ENCODE data around the gene MRPL37. TPM values are rescaled to one million over a fixed set of nuclear protein-coding genes. Genes with fewer than 3 reads are reported as not detected.
A peak's percentile ranks its signal among the peaks of the same experiment; 100 is the strongest.

Gene MRPL37
- polyA plus RNA-seq, 3 donors, result 7.5 to 47.8 (median 42.5) TPM

DNA sequence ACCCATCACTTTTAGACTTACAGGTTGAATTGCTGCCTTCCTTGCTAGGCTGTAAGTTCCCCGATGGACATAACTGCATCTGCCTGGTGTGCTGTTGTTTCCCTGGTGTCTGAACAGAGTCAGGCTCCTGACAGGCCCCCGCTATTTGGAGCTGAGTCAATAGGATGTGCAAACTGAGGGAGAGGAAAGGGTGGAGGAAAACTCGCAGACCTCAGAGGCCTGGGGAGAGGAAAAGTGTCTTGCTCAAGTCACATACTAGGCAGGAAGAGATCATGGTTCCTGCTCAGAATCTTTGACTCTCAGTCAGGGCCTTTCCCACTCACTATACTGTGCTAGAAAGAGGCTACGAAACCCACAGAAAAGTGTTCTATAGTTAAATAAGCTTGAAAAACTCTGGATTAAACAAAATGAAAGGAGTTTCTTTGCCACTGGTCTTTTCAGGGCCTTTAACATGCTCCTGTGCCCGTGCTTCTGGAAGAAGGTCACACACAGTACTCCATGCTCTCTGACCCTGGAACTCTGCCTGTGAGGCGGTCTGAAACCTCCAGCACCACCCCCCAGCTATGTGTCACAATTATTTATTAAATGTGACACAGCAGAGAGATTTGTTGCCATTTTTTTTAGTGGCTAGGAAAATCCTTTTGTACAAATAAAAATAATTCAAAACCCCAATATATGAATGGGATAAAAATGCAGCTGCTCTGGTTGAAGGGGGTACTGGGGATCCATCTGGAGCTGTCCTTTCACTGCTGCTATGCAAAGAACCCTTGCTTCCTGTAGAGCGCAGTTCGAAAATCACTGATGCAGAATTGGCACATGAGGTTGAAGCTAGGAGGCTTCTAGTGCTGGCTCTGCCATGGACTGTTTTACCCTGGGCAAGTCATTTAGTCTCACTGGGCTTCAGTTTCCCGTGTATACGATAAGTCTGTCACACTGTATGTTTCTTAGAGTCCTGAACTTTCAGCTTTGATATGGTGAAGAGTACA is 27.1 kb upstream of the MRPL37 start:
- Mint-ChIP-seq H3K27me3 (ENCODE audit: low read depth in 3 of 3) (peaks cover 0 to under 1% (median 0%) of the 10 kb centered on the region in 3 donors), H3K9me3 (no peaks in the 10 kb centered on the region), H3K27ac (peak overlapping the region in 2 of 7 donors; percentile 70 to 85), H3K36me3 (peaks cover 5 to 9% of the 10 kb centered on the region in 2 donors), H3K4me1 (peaks cover 4% of the 10 kb centered on the region), H3K4me3 (no peak overlapping the region)
- DNase-seq, result no peak
- H3K27me3 ChIP-seq (ENCODE audit: control insufficient read depth in 2 of 2, insufficient read depth in 2 of 2, low read length in 2 of 2), result no peaks in the 10 kb centered on the region
- H3K27ac ChIP-seq (ENCODE audit: low read depth in 1 of 2, low read length in 2 of 2), result no peak overlapping the region
- no peaks in the 10 kb centered on the region for H3K79me2 ChIP-seq (ENCODE audit: insufficient read depth, low read length)
- no peaks in the 10 kb centered on the region for H3K9me3 ChIP-seq (replicated peaks in 1 of 2; ENCODE audit: control insufficient read depth in 1 of 2, insufficient read depth in 1 of 2, low read length in 2 of 2)
- TF ChIP-seq, protein P1, sequence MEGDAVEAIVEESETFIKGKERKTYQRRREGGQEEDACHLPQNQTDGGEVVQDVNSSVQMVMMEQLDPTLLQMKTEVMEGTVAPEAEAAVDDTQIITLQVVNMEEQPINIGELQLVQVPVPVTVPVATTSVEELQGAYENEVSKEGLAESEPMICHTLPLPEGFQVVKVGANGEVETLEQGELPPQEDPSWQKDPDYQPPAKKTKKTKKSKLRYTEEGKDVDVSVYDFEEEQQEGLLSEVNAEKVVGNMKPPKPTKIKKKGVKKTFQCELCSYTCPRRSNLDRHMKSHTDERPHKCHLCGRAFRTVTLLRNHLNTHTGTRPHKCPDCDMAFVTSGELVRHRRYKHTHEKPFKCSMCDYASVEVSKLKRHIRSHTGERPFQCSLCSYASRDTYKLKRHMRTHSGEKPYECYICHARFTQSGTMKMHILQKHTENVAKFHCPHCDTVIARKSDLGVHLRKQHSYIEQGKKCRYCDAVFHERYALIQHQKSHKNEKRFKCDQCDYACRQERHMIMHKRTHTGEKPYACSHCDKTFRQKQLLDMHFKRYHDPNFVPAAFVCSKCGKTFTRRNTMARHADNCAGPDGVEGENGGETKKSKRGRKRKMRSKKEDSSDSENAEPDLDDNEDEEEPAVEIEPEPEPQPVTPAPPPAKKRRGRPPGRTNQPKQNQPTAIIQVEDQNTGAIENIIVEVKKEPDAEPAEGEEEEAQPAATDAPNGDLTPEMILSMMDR (IDR thresholded peaks at IDR 0.05), result no peak
- H2AFZ ChIP-seq (ENCODE audit: insufficient read depth, low read depth, low read length, poor library complexity, severe bottlenecking), result no peak overlapping the region
- H3K4me3 ChIP-seq (replicated peaks in 1 of 3; ENCODE audit: low read depth in 2 of 3, low read length in 3 of 3), result no peak overlapping the region
- H3K4me2 ChIP-seq (replicated peaks; ENCODE audit: extremely low read depth, low read length, poor library complexity, severe bottlenecking), result no peak overlapping the region
- intact Hi-C loops (cut with micrococcal nuclease), result no loop called here
- no peaks in the 10 kb centered on the region for H4K20me1 ChIP-seq (ENCODE audit: insufficient read depth, low read length)
- 56% methylated on average over 5 of the region's 10 CpGs for WGBS (ENCODE audit: insufficient coverage)
- peaks cover 7 to 13% of the 10 kb centered on the region in 2 donors for H3K36me3 ChIP-seq (replicated peaks in 1 of 2; ENCODE audit: control insufficient read depth in 1 of 2, insufficient read depth in 2 of 2, low read length in 2 of 2)
- H3K4me1 ChIP-seq (ENCODE audit: control insufficient read depth in 1 of 2, insufficient read depth in 2 of 2, low read length in 2 of 2), result no peaks in the 10 kb centered on the region
- H3K9ac ChIP-seq (ENCODE audit: insufficient read depth, low read length, poor library complexity, severe bottlenecking), result no peak overlapping the region

DNA sequence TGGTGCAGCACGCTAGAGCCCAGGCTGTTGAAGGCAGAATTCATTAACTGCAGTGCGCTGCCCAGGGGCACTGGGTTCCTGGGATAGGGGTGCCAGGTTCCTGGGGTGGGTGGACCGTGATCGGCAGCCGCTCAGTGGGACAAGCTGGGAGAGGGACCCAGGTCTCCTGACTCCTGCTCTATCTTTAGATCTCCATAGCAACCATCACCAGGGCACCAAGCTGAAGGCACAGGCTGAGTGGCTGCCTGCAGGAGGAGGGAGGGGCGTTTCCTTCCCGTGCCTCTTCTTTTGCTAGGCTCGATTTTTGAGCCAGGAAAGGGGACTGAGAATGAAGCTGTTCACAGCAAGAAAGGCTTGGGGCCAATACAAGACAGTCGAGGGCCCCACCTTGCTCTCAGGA is 26.3 kb upstream of the MRPL37 start:
- H3K9ac ChIP-seq (ENCODE audit: insufficient read depth, low read length, poor library complexity, severe bottlenecking), result no peak overlapping the region
- H3K9me3 Mint-ChIP-seq, result no peaks in the 10 kb centered on the region
- H3K27ac ChIP-seq (ENCODE audit: low read depth in 1 of 2, low read length in 2 of 2), result no peak overlapping the region
- H2AFZ ChIP-seq (ENCODE audit: insufficient read depth, low read depth, low read length, poor library complexity, severe bottlenecking), result no peak overlapping the region
- no peaks in the 10 kb centered on the region for H3K79me2 ChIP-seq (ENCODE audit: insufficient read depth, low read length)
- no peak overlapping the region for H3K4me2 ChIP-seq (replicated peaks; ENCODE audit: extremely low read depth, low read length, poor library complexity, severe bottlenecking)
- peaks cover 4% of the 10 kb centered on the region for H3K4me1 Mint-ChIP-seq
- H3K9me3 ChIP-seq (replicated peaks in 1 of 2; ENCODE audit: control insufficient read depth in 1 of 2, insufficient read depth in 1 of 2, low read length in 2 of 2), result no peaks in the 10 kb centered on the region
- TF ChIP-seq, protein P1 (IDR thresholded peaks at IDR 0.05), result no peak
- H4K20me1 ChIP-seq (ENCODE audit: insufficient read depth, low read length), result no peaks in the 10 kb centered on the region
- intact Hi-C loops (cut with micrococcal nuclease), result no loop called here
- H3K4me3 Mint-ChIP-seq, result no peak overlapping the region
- H3K27me3 ChIP-seq (ENCODE audit: control insufficient read depth in 2 of 2, insufficient read depth in 2 of 2, low read length in 2 of 2), result no peaks in the 10 kb centered on the region
- H3K36me3 ChIP-seq (replicated peaks in 1 of 2; ENCODE audit: control insufficient read depth in 1 of 2, insufficient read depth in 2 of 2, low read length in 2 of 2), result peaks cover 12 to 17% of the 10 kb centered on the region in 2 donors
- H3K4me1 ChIP-seq (ENCODE audit: control insufficient read depth in 1 of 2, insufficient read depth in 2 of 2, low read length in 2 of 2), result no peaks in the 10 kb centered on the region
- 67% methylated on average over 3 of the region's 9 CpGs for WGBS (ENCODE audit: insufficient coverage)
- DNase-seq, result no peak
- H3K27me3 Mint-ChIP-seq (ENCODE audit: low read depth in 3 of 3), result peaks cover 0 to 1% (median 0%) of the 10 kb centered on the region in 3 donors
- no peak overlapping the region for H3K4me3 ChIP-seq (replicated peaks in 1 of 3; ENCODE audit: low read depth in 2 of 3, low read length in 3 of 3)
- H3K36me3 Mint-ChIP-seq, result peaks cover 7 to 16% of the 10 kb centered on the region in 2 donors
- H3K27ac Mint-ChIP-seq, result no peak overlapping the region
